ENCODE results near the gene KAT8.

- no peak for TF ChIP-seq POLR2A (IDR thresholded peaks at IDR 0.05)
- TF ChIP-seq CTCF (IDR thresholded peaks at IDR 0.05): no peak
These were observed 30.1 kb downstream of the KAT8 start for GRCh38 chr16:31147574-31147973.
